Fibroblast of skin of right biceps (primary cell): ENCODE results near the gene ZNF397.

Experiments
- DNase-seq: peaks from one replicate; pipeline ENCODE4 v3.0.0-alpha.2; 2013

The ZNF397 gene

DNA sequence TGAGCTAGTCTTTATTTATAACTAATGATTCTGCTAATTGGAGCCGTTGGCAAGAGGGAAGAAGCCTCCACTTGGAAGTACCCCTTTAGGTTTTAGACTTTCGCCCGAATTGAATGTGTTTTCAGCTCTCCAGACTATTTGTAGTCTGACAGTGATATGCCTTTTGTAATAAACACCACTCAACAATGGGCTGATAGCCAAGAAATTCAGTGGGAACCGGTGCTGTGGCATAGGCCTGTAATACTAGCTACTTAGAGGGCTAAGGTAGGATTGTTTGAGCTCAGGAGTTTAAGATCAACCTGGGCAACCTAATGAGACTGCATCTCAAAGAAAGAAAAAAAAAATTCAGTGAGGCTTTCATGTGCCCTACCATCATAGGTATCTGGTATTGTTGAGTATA lies 62.8 kb downstream of the ZNF397 start:
- DNase-seq, result no peak

DNA sequence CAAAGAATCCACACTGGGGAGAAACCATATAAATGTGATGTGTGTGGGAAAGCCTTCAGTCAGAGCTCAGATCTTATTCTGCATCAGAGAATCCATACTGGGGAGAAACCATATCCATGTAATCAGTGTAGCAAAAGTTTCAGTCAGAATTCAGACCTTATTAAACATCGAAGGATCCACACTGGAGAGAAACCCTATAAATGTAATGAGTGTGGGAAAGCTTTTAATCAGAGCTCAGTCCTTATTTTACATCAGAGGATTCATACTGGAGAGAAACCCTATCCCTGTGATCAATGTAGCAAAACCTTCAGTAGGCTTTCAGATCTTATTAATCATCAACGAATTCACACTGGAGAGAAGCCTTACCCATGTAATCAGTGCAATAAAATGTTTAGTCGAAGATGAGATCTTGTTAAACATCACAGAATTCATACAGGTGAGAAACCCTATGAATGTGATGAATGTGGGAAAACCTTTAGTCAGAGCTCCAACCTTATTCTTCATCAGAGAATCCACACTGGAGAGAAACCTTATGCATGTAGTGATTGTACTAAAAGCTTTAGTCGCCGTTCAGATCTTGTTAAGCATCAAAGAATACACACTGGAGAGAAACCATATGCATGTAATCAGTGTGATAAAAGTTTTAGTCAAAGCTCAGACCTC lies 65.9 kb downstream of the ZNF397 start:
- no peak for DNase-seq
